HCT116 (cell line): ENCODE results near the gene UMPS. TPM values are rescaled to one million over a fixed set of nuclear protein-coding genes. Genes with fewer than 3 reads are reported as not detected.
A peak's percentile ranks its signal among the peaks of the same experiment; 100 is the strongest.
"Not testable (repeated sequence)": the region's sequence is repeated elsewhere in the genome, so short reads cannot be mapped to it uniquely, and the experiment has no call there.

ENCODE experiments used
- ATAC-seq: fragments of 200-7000 bp; cut with Tn5 transposase; 2 replicates; pipeline ENCODE4 v1.9.1; 2020; ENCODE audit warnings: mild to moderate bottlenecking, moderate library complexity
- BruUV-seq: library from RNA; stranded (reverse); fragments of 400-500 nt; replicated peaks from 2 replicates; lab custom pipeline; 2021; lab: Mats Ljungman, UMichigan
- CTCF ChIA-PET: fragments of 300-600 bp; sonication (Branson Sonifier 250); formaldehyde crosslinking; loops from one replicate; lab custom pipeline; 2021; ENCODE audit warnings: antibody characterized with exemption; lab: Charles Lee
- POLR2A ChIA-PET: fragments of 300-600, 350-600 bp; sonication (Branson Sonifier 250); formaldehyde crosslinking; loops from one replicate; lab custom pipeline; 2021; ENCODE audit warnings: antibody characterized with exemption; lab: Charles Lee
- RAD21 ChIA-PET, 2 experiments: fragments of 300-600 bp; sonication (Branson Sonifier 250); formaldehyde crosslinking; loops; one replicate each; lab custom pipeline; 2023; ENCODE audit warnings: low total read pairs in 2 of 2; ENCODE audit not compliant: uncharacterized antibody in 2 of 2, unreplicated experiment in 2 of 2, low non-redundant PET in 1 of 2; lab: Charles Lee
- DNase-seq: peaks from one replicate; pipeline ENCODE4 v3.0.0-alpha.2; 2010; ENCODE audit warnings: low read depth, low spot score
- H2AFZ ChIP-seq: fragments of 200-600 bp; shearing (Covaris generic), sonication (generic); 2 replicates; pipeline ENCODE4 v1.6.1; 2017; ENCODE audit warnings: low read depth, mixed run types, mixed read lengths, antibody characterized with exemption, low read length; ENCODE audit not compliant: poor library complexity, severe bottlenecking
- H3K27ac ChIP-seq: 2 replicates; pipeline ENCODE4 v1.5.1; 2012; ENCODE audit warnings: low read depth, low read length
- H3K27me3 ChIP-seq: fragments of 200-600 bp; sonication (generic); 2 replicates; pipeline ENCODE4 v1.6.1; 2016; ENCODE audit warnings: mixed run types, low read length, mixed read lengths; ENCODE audit not compliant: insufficient read depth
- H3K36me3 ChIP-seq, 2 experiments: fragments of 200-500 bp in 1 of 2; fragments of 200-600 bp in 1 of 2; sonication (Bioruptor generic) in 1 of 2; sonication (generic) in 1 of 2; 2 replicates each; pipeline versions ENCODE4 v1.5.1 to v1.6.1; 2014 to 2016; ENCODE audit warnings: low read length in 2 of 2, inconsistent platforms in 1 of 2, mixed read lengths in 1 of 2, mixed run types in 1 of 2; ENCODE audit not compliant: insufficient read depth in 2 of 2, control insufficient read depth in 1 of 2
- H3K4me1 ChIP-seq, 2 experiments: fragments of 200-600 bp in 1 of 2; sonication (generic) in 1 of 2; 2 replicates each; pipeline versions ENCODE4 v1.5.1 to v1.6.1; 2012 to 2017; ENCODE audit warnings: low read length in 2 of 2, inconsistent platforms in 1 of 2, mild to moderate bottlenecking in 1 of 2, mixed read lengths in 1 of 2, mixed run types in 1 of 2, moderate library complexity in 1 of 2; ENCODE audit not compliant: insufficient read depth in 2 of 2, control insufficient read depth in 1 of 2
- H3K4me2 ChIP-seq: fragments of 200-600 bp; sonication (generic); 2 replicates; pipeline ENCODE4 v1.6.1; 2017; ENCODE audit warnings: mixed run types, low read length, mixed read lengths
- H3K4me3 ChIP-seq, 2 experiments: fragments of 200-600 bp in 1 of 2; sonication (generic) in 1 of 2; replicated peaks in 1 of 2; 2 replicates each; pipeline ENCODE4 v1.5.1; 2011 to 2016; ENCODE audit warnings: low read length in 2 of 2, control low read depth in 1 of 2, low read depth in 1 of 2, mild to moderate bottlenecking in 1 of 2, mixed read lengths in 1 of 2, mixed run types in 1 of 2
- H3K79me2 ChIP-seq: fragments of 200-600 bp; sonication (generic); 2 replicates; pipeline ENCODE4 v1.6.1; 2017; ENCODE audit warnings: mild to moderate bottlenecking, mixed run types, low read length, moderate library complexity, mixed read lengths; ENCODE audit not compliant: insufficient read depth
- H3K9ac ChIP-seq: fragments of 200-600 bp; sonication (generic); 2 replicates; pipeline ENCODE4 v1.6.1; 2016; ENCODE audit warnings: low read length, mixed read lengths
- H3K9me2 ChIP-seq: fragments of 200-600 bp; sonication (generic), shearing (Covaris generic); 2 replicates; pipeline ENCODE4 v1.6.1; 2017; ENCODE audit warnings: mixed run types, mild to moderate bottlenecking, moderate library complexity; ENCODE audit not compliant: insufficient read depth
- H3K9me3 ChIP-seq, 2 experiments: fragments of 200-500 bp in 1 of 2; fragments of 200-600 bp in 1 of 2; sonication (Bioruptor generic) in 1 of 2; sonication (generic) in 1 of 2; 2 replicates each; pipeline ENCODE4 v1.6.1; 2014 to 2017; ENCODE audit warnings: low read length in 2 of 2, mixed read lengths in 2 of 2, inconsistent platforms in 1 of 2, low read depth in 1 of 2, mild to moderate bottlenecking in 1 of 2, mixed run types in 1 of 2, moderate library complexity in 1 of 2; ENCODE audit not compliant: control insufficient read depth in 1 of 2, insufficient read depth in 1 of 2
- H4K20me1 ChIP-seq: fragments of 200-600 bp; sonication (generic), shearing (Covaris generic); 2 replicates; pipeline ENCODE4 v1.6.1; 2017; ENCODE audit warnings: mixed run types, mild to moderate bottlenecking, moderate library complexity; ENCODE audit not compliant: insufficient read depth
- CEBPB ChIP-seq: IDR thresholded peaks from 2 replicates; pipeline ENCODE4 v1.6.1; 2012; ENCODE audit warnings: low read depth
- EZH2phosphoT487 ChIP-seq: fragments of 200-600 bp; IDR thresholded peaks from 2 replicates; pipeline ENCODE4 v1.6.1; 2018; ENCODE audit warnings: antibody characterized with exemption, borderline replicate concordance
- SIN3A ChIP-seq: IDR thresholded peaks from 2 replicates; pipeline ENCODE4 v1.6.1; 2012; ENCODE audit warnings: low read depth
- TCF7L2 ChIP-seq: IDR thresholded peaks from 2 replicates; pipeline ENCODE4 v1.7.0; 2011; ENCODE audit warnings: borderline replicate concordance, inconsistent platforms; ENCODE audit not compliant: insufficient read depth, insufficient read length; ENCODE audit errors: extremely low read depth
- intact Hi-C: fragments of 100-400 bp; cut with micrococcal nuclease; formaldehyde crosslinking; loops from 2 replicates; pipeline ENCODE4 v1.10.0; 2022
- total RNA-seq: library from RNA; stranded (reverse); gene quantifications from one replicate; pipeline ENCODE4 v1.2.1, GENCODE V29; 2021; ENCODE audit not compliant: unreplicated experiment

The UMPS gene
- total RNA-seq, 1 experiment from 2014 or later = 41.3 TPM

GRCh38 chr3:124747111-124747981 lies 17.1 kb downstream of the UMPS start:
- no TSS peak for BruUV-seq
- H3K4me3 ChIP-seq = no peak overlapping the region
- no peaks in the 10 kb centered on the region for H3K79me2 ChIP-seq
- H3K27me3 ChIP-seq = no peaks in the 10 kb centered on the region
- intact Hi-C loops = no loop called here
- no peaks in the 10 kb centered on the region for H3K9me2 ChIP-seq
- DNase-seq (no peak), ATAC-seq (0 out of 2 replicates have a peak, but pooled peaks have one; percentile 32)
- no peak overlapping the region for H3K9ac ChIP-seq
- RAD21 ChIA-PET = no interaction called here
- TF ChIP-seq EZH2phosphoT487 (no peak), SIN3A (no peak), CEBPB (no peak)
- POLR2A ChIA-PET = no interaction called here
- no peak overlapping the region for H2AFZ ChIP-seq
- H3K9me3 ChIP-seq = no peaks in the 10 kb centered on the region
- H3K4me2 ChIP-seq = no peak overlapping the region
- no peaks in the 10 kb centered on the region; the same call in 1 of the 2 replicates for H4K20me1 ChIP-seq
- CTCF ChIA-PET = interaction anchor here (0.8 kb wide), 1 partner anchor 182 kb away, joined by 3 read pairs; no protein-coding TSS in a partner anchor
- no peak overlapping the region for H3K27ac ChIP-seq
- H3K36me3 ChIP-seq = peaks cover 11 to 37% of the 10 kb centered on the region in 2 experiments
- no peaks in the 10 kb centered on the region for H3K4me1 ChIP-seq

- Histone ChIP-seq H3K79me2 (no peaks in the 10 kb centered on the region), H3K4me3 (no peak overlapping the region), H2AFZ (no peak overlapping the region), H3K9me3 (no peaks in the 10 kb centered on the region), H3K36me3 (peaks cover 9 to 32% of the 10 kb centered on the region in 2 experiments; a peak in 3 of 4 replicates), H4K20me1 (no peaks in the 10 kb centered on the region; the same call in 1 of the 2 replicates), H3K27ac (no peak overlapping the region), H3K9ac (no peak overlapping the region), H3K4me2 (no peak overlapping the region), H3K4me1 (no peaks in the 10 kb centered on the region), H3K9me2 (no peaks in the 10 kb centered on the region), H3K27me3 (no peaks in the 10 kb centered on the region)
- no peak for DNase-seq
- no peak for TF ChIP-seq CEBPB
- TF ChIP-seq TCF7L2 = no peak
- intact Hi-C loops = no loop called here
- RAD21 ChIA-PET = no interaction called here
- peak; percentile 49; the same call in 1 of the 2 replicates for ATAC-seq
- no TSS peak for BruUV-seq
- POLR2A ChIA-PET = no interaction called here
- CTCF ChIA-PET = interaction anchor here (1.1 kb wide), 1 partner anchor 12 kb away, joined by 3 read pairs; no protein-coding TSS in a partner anchor
Measured at GRCh38 chr3:124748560-124749198, 18.4 kb downstream of the UMPS start.

DNA sequence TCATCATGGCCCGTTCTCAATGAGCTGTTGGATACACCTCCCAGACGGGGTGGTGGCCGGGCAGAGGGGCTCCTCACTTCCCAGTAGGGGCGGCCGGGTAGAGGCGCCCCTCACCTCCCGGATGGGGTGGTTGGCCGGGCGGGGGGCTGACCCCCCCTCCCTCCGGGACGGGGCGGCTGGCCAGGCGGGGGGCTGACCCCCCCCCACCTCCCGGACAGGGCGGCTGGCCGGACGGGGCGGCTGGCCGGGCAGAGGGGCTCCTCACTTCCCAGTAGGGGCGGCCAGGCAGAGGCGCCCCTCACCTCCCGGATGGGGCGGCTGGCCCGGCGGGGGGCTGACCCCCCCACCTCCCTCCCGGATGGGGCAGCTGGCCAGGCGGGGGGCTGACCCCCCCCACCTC lies 19.6 kb downstream of the UMPS start:
- DNase-seq, H3K9me2 ChIP-seq, BruUV-seq, RAD21 ChIA-PET, H3K9me3 ChIP-seq, H3K79me2 ChIP-seq, H3K4me1 ChIP-seq, H2AFZ ChIP-seq, H4K20me1 ChIP-seq, CTCF ChIA-PET, H3K4me2 ChIP-seq, intact Hi-C loops, H3K9ac ChIP-seq, H3K27me3 ChIP-seq, H3K27ac ChIP-seq, H3K4me3 ChIP-seq, POLR2A ChIA-PET, ATAC-seq: not testable (repeated sequence)
- peaks cover 2 to 20% of the 10 kb centered on the region in 2 experiments; a peak in 3 of 4 replicates for H3K36me3 ChIP-seq
